ENCODE data around the gene PKP2. TPM values are rescaled to one million over a fixed set of nuclear protein-coding genes. Genes with fewer than 3 reads are reported as not detected.

The PKP2 gene
- total and polyA plus RNA-seq, 7 donors = 0.71 to 45.2 (median 4.2) TPM

- TF ChIP-seq CTCF (IDR thresholded peaks at IDR 0.05) = no peak
- no peak for TF ChIP-seq POLR2AphosphoS5 (IDR thresholded peaks at IDR 0.05)
- TF ChIP-seq EP300 (IDR thresholded peaks at IDR 0.05) = no peak
- TF ChIP-seq POLR2A (IDR thresholded peaks at IDR 0.05) = no peak
- WGBS, 2 donors = 83 to 92% methylated on average over 7 of the region's 7 CpGs
- H3K4me1 ChIP-seq = no peaks in the 10 kb centered on the region
- H3K36me3 ChIP-seq = no peaks in the 10 kb centered on the region
- no peak overlapping the region for H3K4me3 ChIP-seq
- no peaks in the 10 kb centered on the region for H3K27me3 ChIP-seq
- intact Hi-C loops (cut with DNase I) = no loop called here
- no peak for DNase-seq
- no peak overlapping the region for H3K27ac ChIP-seq
- H3K9me3 ChIP-seq = no peaks in the 10 kb centered on the region
Measured at GRCh38 chr12:32811686-32812392, 84.7 kb downstream of the PKP2 start.

- no peak overlapping the region for H3K27ac ChIP-seq
- H3K27me3 ChIP-seq = no peaks in the 10 kb centered on the region
- no peak for DNase-seq
- H3K36me3 ChIP-seq = no peaks in the 10 kb centered on the region
- 93 to 94% methylated on average over 1 of the region's 1 CpG for WGBS, 2 donors
- TF ChIP-seq POLR2AphosphoS5 (IDR thresholded peaks at IDR 0.05) (no peak), POLR2A (IDR thresholded peaks at IDR 0.05) (no peak), CTCF (IDR thresholded peaks at IDR 0.05) (no peak), EP300 (IDR thresholded peaks at IDR 0.05) (no peak)
- no peaks in the 10 kb centered on the region for H3K4me1 ChIP-seq
- H3K9me3 ChIP-seq = no peaks in the 10 kb centered on the region
- intact Hi-C loops (cut with DNase I) = no loop called here
- no peak overlapping the region for H3K4me3 ChIP-seq
Measured at GRCh38 chr12:32809846-32810245, 86.7 kb downstream of the PKP2 start.

- no peak for DNase-seq
- Histone ChIP-seq H3K27me3 (no peaks in the 10 kb centered on the region), H3K4me1 (no peaks in the 10 kb centered on the region), H3K27ac (no peak overlapping the region), H3K36me3 (no peaks in the 10 kb centered on the region), H3K9me3 (no peaks in the 10 kb centered on the region), H3K4me3 (no peak overlapping the region)
- intact Hi-C loops (cut with DNase I) = no loop called here
- WGBS, 2 donors = 0 to 62% methylated on average over 1 of the region's 1 CpG
- TF ChIP-seq CTCF (IDR thresholded peaks at IDR 0.05) = no peak
- TF ChIP-seq POLR2AphosphoS5 (IDR thresholded peaks at IDR 0.05) = no peak
- no peak for TF ChIP-seq POLR2A (IDR thresholded peaks at IDR 0.05)
- TF ChIP-seq EP300 (IDR thresholded peaks at IDR 0.05) = no peak
Measured at GRCh38 chr12:32809196-32809595, 87.4 kb downstream of the PKP2 start.

- Histone ChIP-seq H3K4me3 (no peak overlapping the region), H3K4me1 (no peaks in the 10 kb centered on the region), H3K9me3 (no peaks in the 10 kb centered on the region), H3K27ac (no peak overlapping the region), H3K27me3 (no peaks in the 10 kb centered on the region), H3K36me3 (no peaks in the 10 kb centered on the region)
- TF ChIP-seq POLR2A (IDR thresholded peaks at IDR 0.05) (no peak), CTCF (IDR thresholded peaks at IDR 0.05) (no peak), POLR2AphosphoS5 (IDR thresholded peaks at IDR 0.05) (no peak), EP300 (IDR thresholded peaks at IDR 0.05) (no peak)
- WGBS, 2 donors = 88 to 93% methylated on average over 3 of the region's 3 CpGs
- no peak for DNase-seq
- intact Hi-C loops (cut with DNase I) = no loop called here
Measured at GRCh38 chr12:32804301-32804700, 92.3 kb downstream of the PKP2 start.
